Body of pancreas (tissue), 4 donors: Measurements from ENCODE around the gene GALNT9. TPM values are rescaled to one million over a fixed set of nuclear protein-coding genes. Genes with fewer than 3 reads are reported as not detected.

Experiments used
- ATAC-seq: fragments of 150-250 bp; one replicate; pipeline ENCODE4 v1.9.1; 2016
- DNase-seq, 4 donors: peaks; one replicate each; pipeline ENCODE4 v3.0.0-alpha.2; 2019
- H3K27ac ChIP-seq, 4 donors: fragments of 200-600 bp; sonication (generic); 1 replicate in 3 of 4; 2 replicates in 1 of 4; pipeline versions ENCODE4 v1.5.1 to v1.6.1; 2016 to 2019; ENCODE audit warnings: mild to moderate bottlenecking in 1 of 4, mixed read lengths in 1 of 4, moderate library complexity in 1 of 4
- H3K27me3 ChIP-seq, 2 donors: fragments of 200-600 bp; sonication (generic); one replicate each; pipeline ENCODE4 v1.6.0; 2016; ENCODE audit warnings: mild to moderate bottlenecking in 1 of 2
- H3K36me3 ChIP-seq, 2 donors: fragments of 200-600 bp; sonication (generic); replicated peaks in 1 of 2; 2 replicates each; pipeline ENCODE4 v1.5.1; 2016; ENCODE audit warnings: low read depth in 2 of 2; ENCODE audit not compliant: insufficient read depth in 1 of 2
- H3K4me1 ChIP-seq: fragments of 200-600 bp; sonication (generic); one replicate; pipeline ENCODE4 v1.6.0; 2016
- H3K4me3 ChIP-seq, 2 donors: fragments of 200-600 bp; sonication (generic); 1 replicate in 1 of 2; 2 replicates in 1 of 2; pipeline ENCODE4 v1.5.1; 2016 to 2019
- H3K9me3 ChIP-seq, 3 donors: fragments of 200-600 bp; sonication (generic); 1 replicate in 2 of 3; 2 replicates in 1 of 3; pipeline ENCODE4 v1.5.1; 2016
- CTCF ChIP-seq, 7 experiments: fragments of 450-650 bp in 4 of 7; fragments of 200-600 bp in 3 of 7; sonication (generic) in 3 of 7; IDR thresholded peaks; one replicate each; pipeline ENCODE4 v1.5.1; 2016 to 2019; ENCODE audit warnings: antibody characterized with exemption in 7 of 7
- POLR2A ChIP-seq, 3 donors: fragments of 450-650 bp; IDR thresholded peaks; one replicate each; pipeline ENCODE4 v1.6.1; 2016; ENCODE audit warnings: antibody characterized with exemption in 3 of 3, mild to moderate bottlenecking in 2 of 3
- WGBS, 2 donors: methylation state at CpG; one replicate each; pipeline ENCODE4 v1.1.5; 2017; 5-methylcytosine and 5-hydroxymethylcytosine counted together
- intact Hi-C: fragments of 100-400 bp; cut with DNase I; formaldehyde crosslinking; loops from one replicate; pipeline ENCODE4 v1.15.1; 2023
- total RNA-seq, 2 donors: library from RNA; depleted of rRNA; stranded (reverse); fragments of >200 nt; gene quantifications; one replicate each; pipeline ENCODE4 v1.1.0, GENCODE V29; 2016

GALNT9 gene
- total RNA-seq, 2 donors from 2014 or later = not detected

- DNase-seq = peak in 1 of 4 donors; percentile 7
- Histone ChIP-seq H3K4me3 (no peak overlapping the region), H3K36me3 (no peaks in the 10 kb centered on the region), H3K27ac (no peak overlapping the region), H3K4me1 (no peaks in the 10 kb centered on the region), H3K27me3 (no peaks in the 10 kb centered on the region), H3K9me3 (no peaks in the 10 kb centered on the region)
- ATAC-seq = no peak
- intact Hi-C loops = no loop called here
- no peak for TF ChIP-seq CTCF (IDR thresholded peaks at IDR 0.05)
- no peak for TF ChIP-seq POLR2A (IDR thresholded peaks at IDR 0.05)
- 41 to 50% methylated on average over 6 to 17 of the region's 17 CpGs for WGBS, 2 donors
These were observed 37.0 kb upstream of the GALNT9 start for GRCh38 chr12:132366341-132366861.

GRCh38 chr12:132365226-132365625 lies 35.8 kb upstream of the GALNT9 start:
- Histone ChIP-seq H3K4me1 (no peaks in the 10 kb centered on the region), H3K4me3 (no peak overlapping the region), H3K36me3 (no peaks in the 10 kb centered on the region), H3K9me3 (no peaks in the 10 kb centered on the region), H3K27me3 (no peaks in the 10 kb centered on the region), H3K27ac (no peak overlapping the region)
- ATAC-seq = no peak
- WGBS, 2 donors = 80 to 96% methylated on average over 2 to 10 of the region's 10 CpGs
- TF ChIP-seq POLR2A (IDR thresholded peaks at IDR 0.05) (no peak), CTCF (IDR thresholded peaks at IDR 0.05) (no peak)
- intact Hi-C loops = no loop called here
- no peak for DNase-seq

DNA sequence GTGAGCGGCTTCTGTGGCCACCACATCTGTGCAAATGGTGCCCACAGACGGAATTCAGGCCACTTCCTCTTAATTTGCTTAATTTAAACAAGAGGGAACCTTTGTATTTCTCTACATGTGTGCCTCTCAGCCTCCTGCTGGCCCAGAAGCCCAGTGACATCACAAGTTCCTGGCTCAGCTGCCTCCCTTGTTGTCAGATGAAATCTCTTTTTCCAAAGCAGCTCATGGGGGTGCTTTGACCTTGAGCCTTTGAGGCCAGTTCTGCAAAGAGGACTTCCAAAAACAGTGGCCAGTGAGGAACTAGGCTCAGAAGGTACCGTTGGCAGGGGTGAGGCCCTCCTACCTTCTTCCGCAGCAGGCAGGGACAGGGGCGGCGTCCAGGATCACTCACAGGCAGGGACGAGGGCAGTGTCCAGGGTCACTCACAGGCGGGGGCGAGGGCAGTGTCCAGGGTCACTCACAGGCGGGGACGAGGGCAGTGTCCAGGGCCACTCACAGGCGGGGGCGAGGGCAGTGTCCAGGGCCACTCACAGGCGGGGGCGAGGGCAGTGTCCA lies 35.0 kb upstream of the GALNT9 start:
- ATAC-seq (no peak), DNase-seq (no peak)
- intact Hi-C loops = no loop called here
- Histone ChIP-seq H3K36me3 (no peaks in the 10 kb centered on the region), H3K9me3 (no peaks in the 10 kb centered on the region), H3K4me3 (no peak overlapping the region), H3K27ac (no peak overlapping the region), H3K4me1 (no peaks in the 10 kb centered on the region), H3K27me3 (no peaks in the 10 kb centered on the region)
- 71 to 73% methylated on average over 5 to 7 of the region's 15 CpGs for WGBS, 2 donors
- TF ChIP-seq CTCF (IDR thresholded peaks at IDR 0.05) (no peak), POLR2A (IDR thresholded peaks at IDR 0.05) (no peak)

GRCh38 chr12:132363661-132364347 lies 34.4 kb upstream of the GALNT9 start:
- no peak for ATAC-seq
- DNase-seq = no peak
- TF ChIP-seq POLR2A (IDR thresholded peaks at IDR 0.05) (no peak), CTCF (IDR thresholded peaks at IDR 0.05) (no peak)
- H3K4me3 ChIP-seq = no peak overlapping the region
- H3K27ac ChIP-seq = no peak overlapping the region
- H3K27me3 ChIP-seq = no peaks in the 10 kb centered on the region
- no peaks in the 10 kb centered on the region for H3K4me1 ChIP-seq
- 81 to 89% methylated on average over 6 to 22 of the region's 22 CpGs for WGBS, 2 donors
- no peaks in the 10 kb centered on the region for H3K9me3 ChIP-seq
- intact Hi-C loops = no loop called here
- no peaks in the 10 kb centered on the region for H3K36me3 ChIP-seq
